ENCODE results near the gene TMEM212.

GRCh38 chr3:171830518-171830875 lies 12.7 kb upstream of the TMEM212 start:
- no peak for TF ChIP-seq SUZ12 (IDR thresholded peaks at IDR 0.05)
- TF ChIP-seq TARDBP (IDR thresholded peaks at IDR 0.05): no peak
- TF ChIP-seq SP1 (IDR thresholded peaks at IDR 0.05): no peak
- TF ChIP-seq FOXA1 (IDR thresholded peaks at IDR 0.05): no peak
- TF ChIP-seq ZNF384 (IDR thresholded peaks at IDR 0.05): no peak
- TF ChIP-seq NFRKB (IDR thresholded peaks at IDR 0.05): no peak
- no peak for TF ChIP-seq ELF4 (IDR thresholded peaks at IDR 0.05)
- TF ChIP-seq BHLHE40 (IDR thresholded peaks at IDR 0.05; ENCODE audit: borderline replicate concordance): no peak
- no peak for TF ChIP-seq FOXK2 (IDR thresholded peaks at IDR 0.05)
- no peak for TF ChIP-seq HDGF (IDR thresholded peaks at IDR 0.05; ENCODE audit: borderline replicate concordance)
